GM23338 (cell line): ENCODE results near the gene MED13. TPM values are rescaled to one million over a fixed set of nuclear protein-coding genes. Genes with fewer than 3 reads are reported as not detected.

Source experiments
- ATAC-seq: fragments of 200-7000 bp; cut with Tn5 transposase; 3 replicates; pipeline ENCODE4 v1.9.1; 2020
- DNase-seq: peaks from one replicate; pipeline ENCODE4 v3.0.0-alpha.2; 2015; ENCODE audit warnings: low spot score
- H2AFZ ChIP-seq: fragments of 200-600 bp; sonication (generic); 2 replicates; pipeline ENCODE4 v1.8.0; 2016; ENCODE audit warnings: antibody characterized with exemption, mild to moderate bottlenecking, moderate library complexity
- H3F3A ChIP-seq: fragments of 200-600 bp; sonication (generic); replicated peaks from 2 replicates; pipeline ENCODE4 v1.8.0; 2017; ENCODE audit warnings: antibody characterized with exemption, mixed run types, low read depth
- H3K27ac ChIP-seq: fragments of 200-600 bp; sonication (generic); 2 replicates; pipeline ENCODE4 v1.6.1; 2016; ENCODE audit warnings: low read depth
- H3K27me3 ChIP-seq: fragments of 200-600 bp; sonication (generic); 2 replicates; pipeline ENCODE4 v1.8.0; 2016; ENCODE audit warnings: mild to moderate bottlenecking, mixed run types, moderate library complexity; ENCODE audit not compliant: insufficient read depth
- H3K36me3 ChIP-seq: fragments of 200-600 bp; sonication (generic); 2 replicates; pipeline ENCODE4 v1.8.0; 2016; ENCODE audit warnings: mild to moderate bottlenecking; ENCODE audit not compliant: insufficient read depth
- H3K4me1 ChIP-seq: fragments of 200-600 bp; sonication (generic); 2 replicates; pipeline ENCODE4 v1.8.0; 2016; ENCODE audit warnings: mild to moderate bottlenecking, moderate library complexity; ENCODE audit not compliant: insufficient read depth
- H3K4me2 ChIP-seq: fragments of 200-600 bp; sonication (generic); 2 replicates; pipeline ENCODE4 v1.7.1; 2017; ENCODE audit warnings: mixed run types
- H3K4me3 ChIP-seq: fragments of 200-600 bp; sonication (generic); 2 replicates; pipeline ENCODE4 v1.6.1; 2016; ENCODE audit warnings: mixed run types
- H3K79me2 ChIP-seq: fragments of 200-600 bp; sonication (generic); replicated peaks from 2 replicates; pipeline ENCODE4 v1.8.0; 2017; ENCODE audit warnings: mild to moderate bottlenecking; ENCODE audit not compliant: insufficient read depth
- H3K9me2 ChIP-seq: fragments of 200-600 bp; sonication (generic); 2 replicates; pipeline ENCODE4 v1.8.0; 2017; ENCODE audit not compliant: insufficient read depth
- H4K20me1 ChIP-seq: fragments of 200-600 bp; sonication (generic); replicated peaks from 2 replicates; pipeline ENCODE4 v1.8.0; 2017; ENCODE audit warnings: mild to moderate bottlenecking; ENCODE audit not compliant: insufficient read depth
- H3K27ac Mint-ChIP-seq: 2 replicates; pipeline ENCODE4 v1.8.0; 2020; ENCODE audit warnings: inconsistent platforms, mild to moderate bottlenecking, moderate library complexity, mixed read lengths
- H3K27me3 Mint-ChIP-seq: 3 replicates; pipeline ENCODE4 v1.8.0; 2022; ENCODE audit warnings: low read depth, mild to moderate bottlenecking, moderate library complexity, mixed read lengths, inconsistent platforms; ENCODE audit not compliant: insufficient read depth, poor library complexity
- H3K36me3 Mint-ChIP-seq: 3 replicates; pipeline ENCODE4 v1.8.0; 2021; ENCODE audit warnings: low read depth, mild to moderate bottlenecking, inconsistent platforms, moderate library complexity, mixed read lengths
- H3K4me1 Mint-ChIP-seq: 3 replicates; pipeline ENCODE4 v1.8.0; 2020; ENCODE audit warnings: mild to moderate bottlenecking, inconsistent platforms, mixed read lengths
- H3K4me3 Mint-ChIP-seq: 3 replicates; pipeline ENCODE4 v1.8.0; 2021; ENCODE audit warnings: moderate library complexity, mild to moderate bottlenecking, inconsistent platforms, mixed read lengths
- H3K9me3 Mint-ChIP-seq: 3 replicates; pipeline ENCODE4 v1.8.0; 2020; ENCODE audit warnings: moderate library complexity, mild to moderate bottlenecking, inconsistent platforms, mixed read lengths
- CREB1 ChIP-seq: fragments of 250-450 bp; sonication (Bioruptor Pico); IDR thresholded peaks from 2 replicates; pipeline ENCODE4 v1.5.0; 2020; ENCODE audit warnings: low read depth, mild to moderate bottlenecking, moderate library complexity
- EZH2 ChIP-seq: fragments of 200-600 bp; sonication (generic); IDR thresholded peaks from one replicate; pipeline ENCODE4 v1.8.0; 2017; ENCODE audit warnings: antibody characterized with exemption, mild to moderate bottlenecking, low read depth; ENCODE audit not compliant: unreplicated experiment
- EZH2phosphoT487 ChIP-seq: fragments of 200-600 bp; sonication (generic); IDR thresholded peaks from one replicate; pipeline ENCODE4 v1.8.1; 2018; ENCODE audit warnings: antibody characterized with exemption; ENCODE audit not compliant: unreplicated experiment
- NANOG ChIP-seq: IDR thresholded peaks from 2 replicates; pipeline ENCODE4 v1.6.1; 2016; ENCODE audit warnings: antibody characterized with exemption, borderline replicate concordance
- POLR2AphosphoS5 ChIP-seq: IDR thresholded peaks from 2 replicates; pipeline ENCODE4 v1.6.1; 2016; ENCODE audit warnings: antibody characterized with exemption, low read depth
- STAT1 ChIP-seq: IDR thresholded peaks from one replicate; pipeline ENCODE4 v1.6.1; 2016; ENCODE audit warnings: antibody characterized with exemption; ENCODE audit not compliant: unreplicated experiment
- ZNF114 ChIP-seq: fragments of 250-450 bp; sonication (Bioruptor Pico); IDR thresholded peaks from 2 replicates; pipeline ENCODE4 v1.5.0; 2020; ENCODE audit warnings: mild to moderate bottlenecking, moderate library complexity
- polyA plus RNA-seq: library from polyadenylated mRNA; unstranded; fragments of >200 nt; fragmentation: Nextera tagmentation; extraction: Ambion mirVana; gene quantifications from 2 replicates; pipeline ENCODE4 v1.2.1, GENCODE V29; 2016
- total RNA-seq: library from RNA; depleted of rRNA; stranded (reverse); fragments of >200 nt; shearing (Covaris generic); gene quantifications from 2 replicates; pipeline ENCODE4 v1.2.3, GENCODE V29; 2014
- TF ChIP-seq, protein P1 (sequence below): fragments of 250-450 bp; sonication (Bioruptor Pico); IDR thresholded peaks from 2 replicates; pipeline ENCODE4 v1.5.0; 2020; ENCODE audit warnings: mild to moderate bottlenecking, moderate library complexity

Gene MED13
- total and polyA plus RNA-seq, 2 experiments from 2014 or later = 13.0 to 45.8 TPM

DNA sequence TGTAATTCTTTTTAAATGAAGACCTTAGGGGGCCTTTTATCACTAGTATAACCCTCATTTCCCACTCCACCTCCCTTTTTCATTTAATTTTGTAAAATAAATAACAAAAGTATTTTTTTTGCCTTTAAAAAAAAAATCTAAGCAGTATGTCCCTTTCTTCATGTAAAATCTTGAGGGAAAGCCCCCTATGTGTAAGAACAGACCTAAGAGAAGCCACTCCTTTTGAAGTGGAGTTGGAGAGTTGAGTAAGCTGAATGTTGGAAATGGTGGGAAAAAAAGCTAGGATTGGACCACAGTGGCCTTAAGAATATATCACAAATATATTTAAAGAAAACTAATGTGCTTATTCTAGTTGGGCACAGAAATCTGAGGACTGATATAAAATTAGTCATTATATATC lies 92.8 kb downstream of the MED13 start:
- H3K9me3 Mint-ChIP-seq = no peaks in the 10 kb centered on the region
- H3K36me3 Mint-ChIP-seq = peaks cover 63% of the 10 kb centered on the region
- H3K4me3 Mint-ChIP-seq = no peak overlapping the region
- H3K27ac Mint-ChIP-seq = peak overlapping the region; percentile 50; the same call in 1 of the 2 replicates
- Histone ChIP-seq H3K4me3 (no peak overlapping the region; the same call in 1 of the 2 replicates), H3F3A (no peaks in the 10 kb centered on the region), H3K79me2 (peaks cover 39% of the 10 kb centered on the region), H3K9me2 (no peaks in the 10 kb centered on the region), H3K27ac (no peak overlapping the region; the same call in 1 of the 2 replicates), H4K20me1 (no peaks in the 10 kb centered on the region), H3K36me3 (peaks cover 10% of the 10 kb centered on the region; the same call in 1 of the 2 replicates), H3K27me3 (no peaks in the 10 kb centered on the region), H3K4me1 (peaks cover 13% of the 10 kb centered on the region), H3K4me2 (peak overlapping the region; percentile 3), H2AFZ (no peak overlapping the region)
- ATAC-seq = peak; percentile 39; the same call in 2 of the 3 replicates
- peaks cover 3% of the 10 kb centered on the region for H3K27me3 Mint-ChIP-seq
- TF ChIP-seq EZH2phosphoT487 (no peak), CREB1 (CRISPR knock-in tag) (no peak), NANOG (no peak), STAT1 (no peak), EZH2 (no peak), ZNF114 (CRISPR knock-in tag) (no peak), POLR2AphosphoS5 (no peak)
- TF ChIP-seq, protein P1, sequence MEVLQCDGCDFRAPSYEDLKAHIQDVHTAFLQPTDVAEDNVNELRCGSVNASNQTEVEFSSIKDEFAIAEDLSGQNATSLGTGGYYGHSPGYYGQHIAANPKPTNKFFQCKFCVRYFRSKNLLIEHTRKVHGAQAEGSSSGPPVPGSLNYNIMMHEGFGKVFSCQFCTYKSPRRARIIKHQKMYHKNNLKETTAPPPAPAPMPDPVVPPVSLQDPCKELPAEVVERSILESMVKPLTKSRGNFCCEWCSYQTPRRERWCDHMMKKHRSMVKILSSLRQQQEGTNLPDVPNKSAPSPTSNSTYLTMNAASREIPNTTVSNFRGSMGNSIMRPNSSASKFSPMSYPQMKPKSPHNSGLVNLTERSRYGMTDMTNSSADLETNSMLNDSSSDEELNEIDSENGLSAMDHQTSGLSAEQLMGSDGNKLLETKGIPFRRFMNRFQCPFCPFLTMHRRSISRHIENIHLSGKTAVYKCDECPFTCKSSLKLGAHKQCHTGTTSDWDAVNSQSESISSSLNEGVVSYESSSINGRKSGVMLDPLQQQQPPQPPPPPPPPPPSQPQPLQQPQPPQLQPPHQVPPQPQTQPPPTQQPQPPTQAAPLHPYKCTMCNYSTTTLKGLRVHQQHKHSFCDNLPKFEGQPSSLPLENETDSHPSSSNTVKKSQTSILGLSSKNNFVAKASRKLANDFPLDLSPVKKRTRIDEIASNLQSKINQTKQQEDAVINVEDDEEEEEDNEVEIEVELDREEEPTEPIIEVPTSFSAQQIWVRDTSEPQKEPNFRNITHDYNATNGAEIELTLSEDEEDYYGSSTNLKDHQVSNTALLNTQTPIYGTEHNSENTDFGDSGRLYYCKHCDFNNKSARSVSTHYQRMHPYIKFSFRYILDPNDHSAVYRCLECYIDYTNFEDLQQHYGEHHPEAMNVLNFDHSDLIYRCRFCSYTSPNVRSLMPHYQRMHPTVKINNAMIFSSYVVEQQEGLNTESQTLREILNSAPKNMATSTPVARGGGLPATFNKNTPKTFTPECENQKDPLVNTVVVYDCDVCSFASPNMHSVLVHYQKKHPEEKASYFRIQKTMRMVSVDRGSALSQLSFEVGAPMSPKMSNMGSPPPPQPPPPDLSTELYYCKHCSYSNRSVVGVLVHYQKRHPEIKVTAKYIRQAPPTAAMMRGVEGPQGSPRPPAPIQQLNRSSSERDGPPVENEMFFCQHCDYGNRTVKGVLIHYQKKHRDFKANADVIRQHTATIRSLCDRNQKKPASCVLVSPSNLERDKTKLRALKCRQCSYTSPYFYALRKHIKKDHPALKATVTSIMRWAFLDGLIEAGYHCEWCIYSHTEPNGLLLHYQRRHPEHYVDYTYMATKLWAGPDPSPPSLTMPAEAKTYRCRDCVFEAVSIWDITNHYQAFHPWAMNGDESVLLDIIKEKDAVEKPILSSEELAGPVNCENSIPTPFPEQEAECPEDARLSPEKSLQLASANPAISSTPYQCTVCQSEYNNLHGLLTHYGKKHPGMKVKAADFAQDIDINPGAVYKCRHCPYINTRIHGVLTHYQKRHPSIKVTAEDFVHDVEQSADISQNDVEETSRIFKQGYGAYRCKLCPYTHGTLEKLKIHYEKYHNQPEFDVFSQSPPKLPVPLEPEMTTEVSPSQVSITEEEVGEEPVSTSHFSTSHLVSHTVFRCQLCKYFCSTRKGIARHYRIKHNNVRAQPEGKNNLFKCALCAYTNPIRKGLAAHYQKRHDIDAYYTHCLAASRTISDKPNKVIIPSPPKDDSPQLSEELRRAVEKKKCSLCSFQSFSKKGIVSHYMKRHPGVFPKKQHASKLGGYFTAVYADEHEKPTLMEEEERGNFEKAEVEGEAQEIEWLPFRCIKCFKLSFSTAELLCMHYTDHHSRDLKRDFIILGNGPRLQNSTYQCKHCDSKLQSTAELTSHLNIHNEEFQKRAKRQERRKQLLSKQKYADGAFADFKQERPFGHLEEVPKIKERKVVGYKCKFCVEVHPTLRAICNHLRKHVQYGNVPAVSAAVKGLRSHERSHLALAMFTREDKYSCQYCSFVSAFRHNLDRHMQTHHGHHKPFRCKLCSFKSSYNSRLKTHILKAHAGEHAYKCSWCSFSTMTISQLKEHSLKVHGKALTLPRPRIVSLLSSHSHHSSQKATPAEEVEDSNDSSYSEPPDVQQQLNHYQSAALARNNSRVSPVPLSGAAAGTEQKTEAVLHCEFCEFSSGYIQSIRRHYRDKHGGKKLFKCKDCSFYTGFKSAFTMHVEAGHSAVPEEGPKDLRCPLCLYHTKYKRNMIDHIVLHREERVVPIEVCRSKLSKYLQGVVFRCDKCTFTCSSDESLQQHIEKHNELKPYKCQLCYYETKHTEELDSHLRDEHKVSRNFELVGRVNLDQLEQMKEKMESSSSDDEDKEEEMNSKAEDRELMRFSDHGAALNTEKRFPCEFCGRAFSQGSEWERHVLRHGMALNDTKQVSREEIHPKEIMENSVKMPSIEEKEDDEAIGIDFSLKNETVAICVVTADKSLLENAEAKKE = no peak
- H3K4me1 Mint-ChIP-seq = peaks cover 6% of the 10 kb centered on the region; the same call in 2 of the 3 replicates
- DNase-seq = no peak
